Skeletal muscle tissue (tissue), 5 donors: ENCODE measurements around the gene RCC1. TPM values are rescaled to one million over a fixed set of nuclear protein-coding genes. Genes with fewer than 3 reads are reported as not detected.
A peak's percentile ranks its signal among the peaks of the same experiment; 100 is the strongest.
"Not testable (repeated sequence)": the region's sequence is repeated elsewhere in the genome, so short reads cannot be mapped to it uniquely, and the experiment has no call there.

Experiments used
- H3K27ac ChIP-seq: one replicate; pipeline ENCODE4 v1.7.0; 2013; ENCODE audit warnings: mild to moderate bottlenecking, low read depth, low read length, inconsistent platforms
- H3K27me3 ChIP-seq, 3 donors: one replicate each; pipeline ENCODE4 v1.7.0; 2013; ENCODE audit warnings: low read length in 3 of 3; ENCODE audit not compliant: control insufficient read depth in 3 of 3, insufficient read depth in 3 of 3
- H3K36me3 ChIP-seq, 3 donors: one replicate each; pipeline ENCODE4 v1.7.0; 2013; ENCODE audit warnings: low read length in 3 of 3; ENCODE audit not compliant: control insufficient read depth in 3 of 3, insufficient read depth in 3 of 3
- H3K4me1 ChIP-seq, 3 donors: one replicate each; pipeline ENCODE4 v1.7.0; 2013; ENCODE audit warnings: low read length in 3 of 3, mild to moderate bottlenecking in 3 of 3; ENCODE audit not compliant: control insufficient read depth in 3 of 3, insufficient read depth in 3 of 3
- H3K4me3 ChIP-seq, 3 donors: one replicate each; pipeline ENCODE4 v1.7.0; 2013; ENCODE audit warnings: low read length in 3 of 3
- H3K9ac ChIP-seq, 3 donors: one replicate each; pipeline ENCODE4 v1.7.0; 2013; ENCODE audit warnings: low read length in 3 of 3, mild to moderate bottlenecking in 3 of 3, moderate library complexity in 2 of 3, low read depth in 1 of 3
- H3K9me3 ChIP-seq, 3 donors: one replicate each; pipeline ENCODE4 v1.7.0; 2013; ENCODE audit warnings: low read length in 3 of 3; ENCODE audit not compliant: control insufficient read depth in 3 of 3
- small RNA-seq: library from RNA; depleted of rRNA; stranded (forward); fragments of <200 nt; gene quantifications from one replicate; pipeline ENCODE3, GENCODE V24; 2014
- total RNA-seq: library from RNA; depleted of rRNA; stranded (reverse); fragments of >200 nt; gene quantifications from one replicate; pipeline ENCODE4 v1.2.3, GENCODE V29; 2014
- donor health status: Osteomylitis.

RCC1 gene
- total RNA-seq, 1 donor from 2014 or later: 21.9 TPM

- H3K4me1 ChIP-seq: peaks cover 15 to 27% (median 19%) of the 10 kb centered on the region in 3 donors
- H3K9me3 ChIP-seq: no peaks in the 10 kb centered on the region
- peak overlapping the region; percentile 92 to 94 (median 93) for H3K9ac ChIP-seq
- H3K36me3 ChIP-seq: peaks cover 21 to 37% (median 31%) of the 10 kb centered on the region in 3 donors
- no peaks in the 10 kb centered on the region for H3K27me3 ChIP-seq
- H3K4me3 ChIP-seq: peak overlapping the region; percentile 86 to 98 (median 92)
- peak overlapping the region; percentile 87 for H3K27ac ChIP-seq
Observed at GRCh38 chr1:28581531-28582247, 75.8 kb downstream of the RCC1 start.

GRCh38 chr1:28582248-28582615 lies 76.4 kb downstream of the RCC1 start:
- peak overlapping the region; percentile 92 to 94 (median 93) for H3K9ac ChIP-seq
- H3K36me3 ChIP-seq: peaks cover 18 to 32% (median 26%) of the 10 kb centered on the region in 3 donors
- peak overlapping the region; percentile 86 to 98 (median 92) for H3K4me3 ChIP-seq
- no peaks in the 10 kb centered on the region for H3K27me3 ChIP-seq
- peak overlapping the region; percentile 87 for H3K27ac ChIP-seq
- no peaks in the 10 kb centered on the region for H3K9me3 ChIP-seq
- peaks cover 15 to 27% (median 19%) of the 10 kb centered on the region in 3 donors for H3K4me1 ChIP-seq

- not testable (repeated sequence) for H3K27ac ChIP-seq, H3K4me1 ChIP-seq, H3K4me3 ChIP-seq, H3K27me3 ChIP-seq, H3K9me3 ChIP-seq, H3K9ac ChIP-seq, H3K36me3 ChIP-seq
Observed at GRCh38 chr1:28586585-28587391, 80.9 kb downstream of the RCC1 start.

Small RNAs within 50 kb of the gene (small RNA-seq; reads per million reads assigned to genes)
- gene RNU6ATAC27P: not detected
- not detected for gene SNORA16A
- gene SNORA44: not detected
- not detected for gene SNORA61
- not detected for gene SNORA73A
- gene SNORA73B: 10.8 reads per million, percentile 92 among the genes with 10 or more reads in this experiment
- 2,723 reads per million, percentile 99 among the genes with 10 or more reads in this experiment for gene SNORD99

Other genes with a start within 250 kb of the RCC1 start
- gene SESN2, start 246.5 kb upstream of the RCC1 start, total RNA-seq: 2.1 TPM
- gene MED18, start 177.0 kb upstream of the RCC1 start, total RNA-seq: 20.9 TPM
- 5.2 TPM for gene PHACTR4, start 136.3 kb upstream of the RCC1 start, total RNA-seq
- 15.1 TPM for gene TRNAU1AP, start 47.0 kb downstream of the RCC1 start, total RNA-seq
- 5.7 TPM for gene RAB42, start 86.2 kb downstream of the RCC1 start, total RNA-seq
- gene TAF12, start 137.0 kb downstream of the RCC1 start, total RNA-seq: 32.9 TPM
- gene RNU11, start 142.6 kb downstream of the RCC1 start, total RNA-seq: not detected
- gene GMEB1, start 162.7 kb downstream of the RCC1 start, total RNA-seq: 4.7 TPM
- 59.5 TPM for gene YTHDF2, start 230.9 kb downstream of the RCC1 start, total RNA-seq